Spleen (tissue), 7 donors: Measurements from ENCODE around the gene TMEM134.

ENCODE experiments used
- POLR2A ChIP-seq, 3 donors: fragments of 450-650 bp; IDR thresholded peaks; one replicate each; pipeline ENCODE4 v1.5.1; 2017; ENCODE audit warnings: antibody characterized with exemption in 3 of 3, mild to moderate bottlenecking in 1 of 3
- POLR2AphosphoS5 ChIP-seq, 3 donors: sonication (generic); formaldehyde crosslinking; IDR thresholded peaks; one replicate each; pipeline ENCODE4 v1.5.1; 2017; ENCODE audit warnings: antibody characterized with exemption in 3 of 3
- TF ChIP-seq, protein P1 (sequence below), 11 experiments: fragments of 200-600 bp in 7 of 11; fragments of 450-650 bp in 4 of 11; sonication (generic) in 4 of 11; IDR thresholded peaks in 8 of 11; conservative IDR thresholded peaks in 3 of 11; 1 replicate in 7 of 11; 2 replicates in 4 of 11; pipeline versions ENCODE4 v1.4.0 to v1.8.0; 2016 to 2021; ENCODE audit warnings: antibody characterized with exemption in 11 of 11, inconsistent platforms in 4 of 11, mild to moderate bottlenecking in 1 of 11
- donor health status: DM: no; HTN: no; CAD: no; lungs with moderate emphysema.
- donor health status: DM: no; HTN: no; CAD: no.
- donor health status: DM: no; HTN: no; CAD: no.

DNA sequence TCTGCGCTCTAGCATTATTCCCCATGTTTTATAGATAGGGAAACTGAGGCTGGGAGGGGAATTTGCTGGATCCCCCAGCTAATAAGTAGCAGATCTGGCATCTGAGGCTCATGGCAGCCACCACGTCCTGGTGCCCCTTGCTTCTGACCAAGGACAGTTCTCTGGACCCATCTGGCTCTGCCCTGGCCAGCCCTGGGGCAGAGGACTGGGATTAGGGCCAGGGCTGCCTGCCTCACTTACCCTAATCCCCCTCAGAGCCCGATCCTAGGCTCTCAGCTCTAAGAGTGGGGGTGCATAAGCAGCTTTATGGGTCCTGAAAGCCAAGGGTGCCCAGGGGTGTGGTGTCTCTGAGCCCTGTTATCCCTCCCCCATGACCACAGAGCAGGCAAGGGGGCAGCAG, 14.0 kb downstream of the TMEM134 start, which contains the start of gene CABP4:
- TF ChIP-seq, protein P1, sequence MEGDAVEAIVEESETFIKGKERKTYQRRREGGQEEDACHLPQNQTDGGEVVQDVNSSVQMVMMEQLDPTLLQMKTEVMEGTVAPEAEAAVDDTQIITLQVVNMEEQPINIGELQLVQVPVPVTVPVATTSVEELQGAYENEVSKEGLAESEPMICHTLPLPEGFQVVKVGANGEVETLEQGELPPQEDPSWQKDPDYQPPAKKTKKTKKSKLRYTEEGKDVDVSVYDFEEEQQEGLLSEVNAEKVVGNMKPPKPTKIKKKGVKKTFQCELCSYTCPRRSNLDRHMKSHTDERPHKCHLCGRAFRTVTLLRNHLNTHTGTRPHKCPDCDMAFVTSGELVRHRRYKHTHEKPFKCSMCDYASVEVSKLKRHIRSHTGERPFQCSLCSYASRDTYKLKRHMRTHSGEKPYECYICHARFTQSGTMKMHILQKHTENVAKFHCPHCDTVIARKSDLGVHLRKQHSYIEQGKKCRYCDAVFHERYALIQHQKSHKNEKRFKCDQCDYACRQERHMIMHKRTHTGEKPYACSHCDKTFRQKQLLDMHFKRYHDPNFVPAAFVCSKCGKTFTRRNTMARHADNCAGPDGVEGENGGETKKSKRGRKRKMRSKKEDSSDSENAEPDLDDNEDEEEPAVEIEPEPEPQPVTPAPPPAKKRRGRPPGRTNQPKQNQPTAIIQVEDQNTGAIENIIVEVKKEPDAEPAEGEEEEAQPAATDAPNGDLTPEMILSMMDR (IDR thresholded peaks at IDR 0.05 in 8 of 11, conservative IDR thresholded peaks at IDR 0.05 in 3 of 11), result no peak
- TF ChIP-seq POLR2A (IDR thresholded peaks at IDR 0.05) (no peak), POLR2AphosphoS5 (IDR thresholded peaks at IDR 0.05) (no peak)
